HepG2 (cell line): ENCODE measurements around the gene NTM. TPM values are rescaled to one million over a fixed set of nuclear protein-coding genes. Genes with fewer than 3 reads are reported as not detected.

Experiments
- CBX5 ChIP-seq: sonication (generic); formaldehyde crosslinking; IDR thresholded peaks from 2 replicates; pipeline ENCODE4 v1.4.0; 2020; ENCODE audit warnings: missing genetic modification reagents, borderline replicate concordance
- ERF ChIP-seq: IDR thresholded peaks from 2 replicates; pipeline ENCODE4 v1.6.1; 2018; ENCODE audit warnings: missing biosample characterization, missing genetic modification reagents
- THAP9 ChIP-seq: sonication (generic); formaldehyde crosslinking; IDR thresholded peaks from 2 replicates; pipeline ENCODE4; 2020; ENCODE audit warnings: missing genetic modification reagents, mild to moderate bottlenecking, borderline replicate concordance
- ZNF318 ChIP-seq: sonication (generic); formaldehyde crosslinking; IDR thresholded peaks from 2 replicates; pipeline ENCODE4 v1.4.0; 2020; ENCODE audit warnings: mild to moderate bottlenecking, missing genetic modification reagents
- ZNF574 ChIP-seq: sonication (generic); formaldehyde crosslinking; IDR thresholded peaks from 2 replicates; pipeline ENCODE4 v1.4.0; 2020; ENCODE audit warnings: missing genetic modification reagents
- polyA plus RNA-seq, 8 experiments: library from polyadenylated mRNA; depleted of rRNA in 3 of 8; stranded (reverse) in 7 of 8; unstranded in 1 of 8; fragments of >200 nt; fragmentation: Illumina TruSeq in 4 of 8; extraction: Trizol in 4 of 8; gene quantifications; 2 replicates each; pipeline versions ENCODE4 v1.2.1 to v1.2.3, GENCODE V29; 2011 to 2016; ENCODE audit warnings: low read depth in 4 of 8, missing spikeins in 1 of 8, mixed read lengths in 1 of 8; ENCODE audit not compliant: insufficient read depth in 1 of 8
- total RNA-seq, 5 experiments: library from RNA; depleted of rRNA; stranded (reverse); fragments of >200 nt; fragmentation: Illumina TruSeq; extraction: Trizol; gene quantifications; 2 replicates each; pipeline ENCODE4 v1.2.3, GENCODE V29; 2016; ENCODE audit warnings: low read depth in 1 of 5

NTM gene
- total and polyA plus RNA-seq, 2 of the 13 experiments (the other 11 are each of a cell fraction or from before 2014, with no cell fraction given), result not detected

- no peak for TF ChIP-seq ZNF318 (CRISPR knock-in tag)
- TF ChIP-seq ZNF574 (CRISPR knock-in tag), result no peak
- TF ChIP-seq CBX5 (CRISPR knock-in tag), result no peak
- TF ChIP-seq ERF (CRISPR knock-in tag), result no peak
- TF ChIP-seq THAP9 (CRISPR knock-in tag), result no peak
- TF ChIP-seq, all 625 proteins: peak for 0
Measured at GRCh38 chr11:131766637-131767036, 396.2 kb downstream of the NTM start (continued).
